DMS 273 (cell line): Measurements from ENCODE around the gene OR2J1.
A peak's percentile ranks its signal among the peaks of the same experiment; 100 is the strongest.
"Not testable (repeated sequence)": the region's sequence is repeated elsewhere in the genome, so short reads cannot be mapped to it uniquely, and the experiment has no call there.

ENCODE experiments used
- DNase-seq: peaks from one replicate; lab custom pipeline; 2025; ENCODE audit not compliant: unreplicated experiment; lab: John Stamatoyannopoulos, UW

The OR2J1 gene

DNA sequence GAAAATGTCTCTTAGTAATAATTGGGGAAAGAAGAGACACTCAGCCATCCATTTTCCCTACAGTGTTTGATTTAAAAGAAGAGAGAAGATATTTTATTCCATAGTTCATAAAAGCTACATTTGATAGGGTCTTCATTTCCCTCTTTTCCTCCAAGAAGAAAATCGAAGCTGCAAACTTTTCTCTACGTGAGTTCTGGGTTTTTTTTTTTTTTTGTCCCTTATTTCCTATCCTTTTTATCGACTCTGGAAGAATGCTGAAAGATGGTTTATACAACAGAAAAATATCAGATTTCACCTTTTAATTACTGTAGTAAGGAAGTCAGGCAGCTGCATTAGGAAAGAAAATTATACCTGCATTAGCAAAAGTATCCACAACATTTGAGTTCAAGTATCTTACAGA is at the start of gene OR2J1:
OR2J1 (plus strand) TSS at position 301 of the 400 bp plus-strand sequence. CDS start 1,453 bp downstream, outside the sequence.
- DNase-seq, result no peak

DNA sequence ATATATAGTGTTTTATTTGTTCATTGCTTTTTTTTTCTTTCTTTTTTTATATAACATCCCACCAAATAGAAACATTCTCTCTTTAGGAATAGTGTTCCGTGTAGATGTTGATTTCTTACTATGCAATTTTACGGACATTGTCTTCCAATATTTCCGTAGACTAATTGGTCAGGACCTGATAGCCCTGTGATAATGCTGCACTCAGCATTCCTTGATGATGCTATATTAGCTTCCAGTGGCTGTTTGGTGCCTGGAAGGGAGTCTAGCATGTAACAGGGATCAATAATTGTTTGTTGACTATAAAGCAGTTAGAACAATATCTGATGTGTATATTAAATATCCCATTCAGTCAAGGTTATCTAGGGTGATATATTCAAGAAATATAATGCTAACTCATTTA is 47.6 kb upstream of the OR2J1 start:
- no peak for DNase-seq

DNA sequence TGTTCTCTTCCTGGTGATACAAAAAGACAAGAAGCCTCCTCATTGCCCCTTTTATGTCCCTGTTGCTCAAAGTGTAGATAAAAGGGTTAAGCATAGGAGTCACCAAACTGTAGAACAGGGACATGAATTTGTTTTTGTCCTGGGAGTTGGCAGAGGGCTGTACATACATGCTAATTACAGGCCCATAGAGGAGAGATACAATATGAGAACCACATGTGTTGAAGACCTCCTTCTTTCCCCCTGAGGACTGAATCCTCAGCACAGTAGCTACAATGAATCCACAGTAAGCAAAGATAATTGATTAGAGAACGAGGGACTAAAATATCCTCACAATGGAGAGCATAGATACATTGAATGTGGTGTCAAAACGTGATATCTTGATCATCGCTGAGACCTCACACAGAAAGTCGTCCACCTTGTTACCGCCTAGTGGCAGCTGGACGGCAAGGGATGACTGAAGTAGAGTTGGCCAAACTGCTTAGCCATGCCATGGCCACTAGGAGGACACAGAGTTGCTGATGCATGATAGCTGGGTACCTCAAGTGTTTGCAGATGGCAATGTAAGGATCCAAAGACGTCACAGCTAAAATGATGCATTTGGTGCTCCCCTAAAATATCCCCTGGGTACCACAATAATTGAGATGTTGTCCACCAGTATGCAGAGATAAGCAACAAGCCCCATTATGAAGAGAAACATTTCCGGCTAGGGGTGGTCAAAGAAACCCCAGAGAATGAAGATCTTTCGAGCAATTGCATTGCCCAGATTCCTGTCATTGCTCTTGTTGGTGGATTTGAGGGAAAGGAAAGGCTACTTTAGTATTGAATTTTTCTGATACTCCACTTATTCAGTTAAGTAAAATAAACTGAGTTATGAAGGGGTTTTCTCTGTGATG is 27.2 kb upstream of the OR2J1 start:
- peak; percentile 71 for DNase-seq

DNA sequence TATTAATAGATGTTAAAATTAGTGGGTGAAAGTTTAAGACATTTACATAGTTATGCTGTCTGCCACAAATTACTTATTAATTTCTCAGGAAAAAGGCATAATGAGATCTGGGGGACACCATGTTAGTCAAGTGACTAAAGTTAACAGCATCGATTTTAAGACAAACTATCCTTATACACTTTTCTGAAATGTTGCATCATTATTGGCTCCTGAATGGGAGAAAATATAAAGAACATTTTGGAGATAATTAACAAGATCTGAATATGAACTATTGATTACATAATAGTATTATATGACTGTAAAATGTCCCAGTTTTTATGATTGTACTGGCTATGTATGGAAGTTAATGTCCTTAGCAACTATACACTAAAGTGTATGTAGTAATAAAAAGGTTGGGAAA is 20.1 kb upstream of the OR2J1 start:
- no peak for DNase-seq

DNA sequence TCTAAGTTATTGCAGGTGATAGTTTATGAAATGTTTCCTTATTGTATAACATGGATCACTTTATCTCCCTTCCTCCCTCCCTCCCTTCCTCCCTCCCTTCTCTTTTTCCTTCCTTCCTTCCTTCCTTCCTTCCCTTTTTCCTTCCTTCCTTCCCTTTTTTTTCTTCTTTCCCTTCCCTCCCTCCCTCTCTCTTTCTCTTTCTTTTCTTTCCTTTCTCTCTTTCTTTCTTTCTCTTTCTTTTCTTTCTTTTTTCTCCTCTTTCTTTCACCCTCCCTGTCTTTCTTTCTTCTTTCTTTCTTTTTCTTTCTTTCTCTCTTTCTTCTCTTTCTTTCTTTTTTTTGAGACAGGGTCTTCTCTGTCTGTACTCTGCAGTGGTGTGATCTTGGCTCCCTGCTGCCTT is 18.0 kb upstream of the OR2J1 start:
- DNase-seq, result no peak

DNA sequence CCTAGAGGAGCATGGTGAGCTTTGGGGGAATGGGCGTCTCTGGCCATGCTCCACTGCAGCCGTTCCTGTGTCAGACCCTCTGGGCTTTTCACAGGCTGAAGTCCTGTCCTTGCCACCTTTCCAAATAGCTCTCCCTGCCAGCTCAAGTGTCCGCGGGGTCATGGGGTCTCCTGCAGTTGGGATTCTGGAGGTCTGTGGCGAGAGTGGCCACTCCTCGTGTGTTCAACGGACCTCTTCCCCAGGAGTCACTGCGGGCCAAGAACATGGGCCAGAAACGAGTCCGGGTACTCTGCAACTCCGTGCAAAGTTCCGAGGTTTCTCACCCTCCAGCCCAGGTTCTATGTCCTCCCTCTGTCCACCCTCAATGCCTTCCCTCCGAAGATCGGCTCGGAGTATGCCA is 16.8 kb upstream of the OR2J1 start:
- DNase-seq, result no peak

DNA sequence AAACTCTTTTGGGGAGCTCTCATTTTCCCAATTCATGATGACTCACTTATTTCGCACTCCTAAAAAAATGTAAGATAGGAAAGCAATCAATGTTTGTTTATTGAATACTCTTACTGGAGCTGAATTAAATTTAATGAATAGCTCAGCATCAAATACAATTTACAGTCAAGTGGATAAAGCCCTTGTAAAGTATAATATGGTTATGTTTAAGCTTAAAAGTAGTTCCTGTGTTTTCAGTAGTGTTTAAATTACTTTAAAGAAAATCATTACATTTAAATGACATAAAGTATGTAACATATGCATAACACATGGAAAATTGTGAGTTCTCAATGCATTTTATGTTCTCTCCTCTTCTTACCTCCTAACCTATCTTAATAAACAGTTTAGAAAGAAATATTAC is 12.1 kb upstream of the OR2J1 start, which contains the start of gene OR2B3:
OR2B3 (minus strand) TSS at position 101 of the 400 bp plus-strand sequence; CDS start at position 36, 65 bp downstream.
- no peak for DNase-seq

DNA sequence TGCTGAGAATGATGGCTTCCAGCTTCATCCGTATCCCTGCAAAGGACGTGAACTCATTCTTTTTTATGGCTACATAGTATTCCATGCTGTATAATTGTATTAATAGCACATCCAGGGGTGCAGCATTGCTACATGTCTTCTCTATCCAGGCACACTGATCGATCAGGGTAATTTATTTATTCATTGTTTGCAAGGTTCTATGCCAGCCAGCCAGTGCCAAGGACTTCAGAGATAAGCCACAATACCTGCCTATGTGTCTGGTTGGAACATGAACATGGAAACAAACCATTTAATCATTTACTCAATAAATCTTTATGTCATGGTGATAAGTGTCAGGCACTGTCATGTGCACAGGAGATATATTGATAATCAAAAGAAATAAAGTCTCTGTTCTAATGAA is 6.3 kb upstream of the OR2J1 start:
- no peak for DNase-seq

DNA sequence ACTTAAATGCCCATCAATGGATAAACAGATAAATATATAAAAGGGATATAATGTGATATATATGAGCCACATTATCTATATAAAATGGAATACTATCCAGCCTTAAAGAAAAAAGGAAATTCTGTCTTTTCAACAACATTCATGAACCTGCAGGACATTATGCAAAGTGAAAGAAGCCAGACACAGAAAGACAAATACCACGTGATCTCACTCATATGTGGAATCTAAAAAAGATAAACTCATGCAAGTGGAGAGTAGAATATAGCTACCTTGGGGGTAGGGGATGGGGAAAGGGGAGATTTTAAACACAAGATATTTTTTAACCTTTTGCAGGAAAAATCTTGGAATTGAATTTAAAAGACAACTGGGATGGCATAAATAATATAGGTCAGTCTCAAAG is 1.5 kb upstream of the OR2J1 start:
- no peak for DNase-seq

DNA sequence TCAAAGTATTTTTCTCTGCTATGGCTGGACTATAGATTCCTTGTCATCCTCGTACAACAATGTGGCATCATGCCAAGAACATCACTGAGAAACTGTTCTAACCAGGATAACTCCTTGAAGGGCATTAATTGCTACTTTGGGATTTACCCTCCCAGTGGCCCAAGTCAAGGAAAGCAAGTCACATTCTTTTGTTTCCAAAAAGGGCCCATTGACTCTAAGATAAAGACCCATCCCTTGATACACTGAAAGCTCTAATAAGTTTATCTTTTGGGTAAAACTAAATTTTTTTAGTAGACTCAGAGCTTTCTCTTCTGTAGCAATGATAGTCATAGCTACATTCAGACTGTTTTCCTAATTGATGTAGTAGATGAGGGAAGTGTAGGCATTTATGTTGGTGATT is 8.5 kb downstream of the OR2J1 start, which contains the start of gene OR2J3:
OR2J3 (plus strand) TSS at position 301 of the 400 bp plus-strand sequence. CDS start 3,833 bp downstream, outside the sequence.
- DNase-seq, result peak; percentile 2

DNA sequence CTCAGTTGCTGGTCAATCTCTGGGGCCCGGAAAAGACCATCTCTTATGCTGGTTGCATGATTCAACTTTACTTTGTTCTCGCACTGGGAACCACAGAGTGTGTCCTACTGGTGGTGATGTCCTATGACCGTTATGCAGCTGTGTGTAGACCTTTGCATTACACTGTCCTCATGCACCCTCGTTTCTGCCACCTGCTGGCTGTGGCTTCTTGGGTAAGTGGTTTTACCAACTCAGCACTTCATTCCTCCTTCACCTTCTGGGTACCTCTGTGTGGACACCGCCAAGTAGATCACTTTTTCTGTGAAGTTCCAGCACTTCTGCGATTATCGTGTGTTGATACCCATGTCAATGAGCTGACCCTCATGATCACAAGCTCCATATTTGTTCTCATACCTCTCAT is 12.8 kb downstream of the OR2J1 start:
- no peak for DNase-seq

DNA sequence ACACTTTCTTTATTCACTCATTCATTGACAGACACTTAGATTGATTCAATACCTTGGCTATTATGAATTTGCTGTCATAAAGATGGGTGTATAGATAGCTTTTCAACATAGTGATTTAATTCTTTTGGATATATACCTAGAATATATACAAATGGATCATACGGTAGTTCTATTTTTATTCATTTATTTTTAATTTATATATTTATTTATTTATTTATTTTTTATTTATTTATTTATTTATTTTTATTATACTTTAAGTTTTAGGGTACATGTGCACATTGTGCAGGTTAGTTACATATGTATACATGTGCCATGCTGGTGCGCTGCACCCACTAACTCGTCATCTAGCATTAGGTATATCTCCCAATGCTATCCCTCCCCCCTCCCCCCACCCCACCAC is 15.7 kb downstream of the OR2J1 start:
- not testable (repeated sequence) for DNase-seq

DNA sequence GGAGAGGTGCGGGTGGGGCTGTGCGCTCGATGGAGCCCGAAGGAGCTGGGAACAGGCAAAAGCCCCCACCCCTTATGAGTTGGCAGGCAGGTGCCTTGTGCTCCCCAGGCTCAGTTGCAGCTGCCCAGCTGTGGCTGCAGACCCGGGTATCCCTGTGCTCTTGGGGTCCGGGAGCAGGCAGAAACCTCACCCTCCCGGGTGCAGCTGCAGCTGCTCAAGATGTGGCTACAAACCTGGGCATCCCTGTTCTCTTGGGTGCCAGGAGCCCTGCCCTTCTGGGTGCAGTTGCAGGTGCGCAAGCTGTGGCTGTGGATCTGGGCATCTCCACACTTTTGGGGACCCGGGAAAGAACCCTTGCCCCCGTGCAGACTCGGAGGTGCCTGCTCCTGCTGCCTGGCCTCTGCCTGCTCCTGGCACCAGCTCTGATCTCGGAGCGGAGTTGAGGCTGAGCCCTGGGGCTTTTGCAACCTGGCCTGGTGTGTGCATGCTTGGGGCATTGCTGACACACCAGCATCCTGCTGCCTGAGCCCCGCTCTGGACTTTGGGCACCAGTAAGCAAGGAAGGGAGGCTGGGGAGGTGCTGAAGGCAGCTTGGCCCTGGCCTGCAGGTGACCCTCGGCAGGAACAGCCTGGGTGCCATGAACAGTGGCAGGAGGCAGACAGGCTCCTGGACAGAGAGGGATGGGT is 30.2 kb downstream of the OR2J1 start:
- DNase-seq, result no peak

DNA sequence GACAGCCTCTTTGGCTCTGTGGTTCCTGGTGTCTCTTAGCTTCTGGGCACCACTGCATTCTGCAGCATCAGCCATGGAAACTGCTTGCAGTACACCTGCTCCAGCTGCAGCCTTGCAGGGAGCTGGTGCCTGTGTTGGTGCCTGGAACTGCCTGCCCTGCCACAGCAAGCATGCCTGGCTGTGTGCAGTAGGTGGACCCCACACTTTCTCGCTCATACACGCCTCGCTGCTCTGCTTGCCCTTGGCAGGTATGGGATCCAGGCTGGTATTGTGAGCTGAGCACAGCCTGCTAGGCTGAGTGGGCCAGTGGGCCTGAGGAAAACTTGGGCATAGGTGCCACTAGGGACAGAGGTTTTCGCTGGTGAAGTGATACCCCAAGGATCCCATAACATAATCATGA is 31.4 kb downstream of the OR2J1 start:
- no peak for DNase-seq

DNA sequence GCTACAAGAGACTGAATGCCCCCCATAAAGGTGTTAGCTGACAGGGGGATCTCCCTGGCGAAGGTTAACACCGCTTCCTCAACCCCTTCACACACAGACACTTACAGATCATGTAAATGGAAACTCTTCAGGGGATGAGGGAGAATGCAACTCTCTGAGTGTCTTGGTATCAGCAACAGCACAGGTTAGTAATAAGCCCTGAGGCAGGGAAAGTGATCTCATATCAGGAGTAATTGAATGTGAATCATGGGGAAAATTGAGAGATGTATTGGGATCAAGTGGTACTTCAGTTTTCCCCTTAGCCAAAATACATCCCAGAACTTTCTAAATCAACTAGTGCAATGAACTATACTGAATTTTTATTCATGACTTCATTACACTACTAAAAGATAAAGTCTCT is 32.4 kb downstream of the OR2J1 start:
- no peak for DNase-seq

DNA sequence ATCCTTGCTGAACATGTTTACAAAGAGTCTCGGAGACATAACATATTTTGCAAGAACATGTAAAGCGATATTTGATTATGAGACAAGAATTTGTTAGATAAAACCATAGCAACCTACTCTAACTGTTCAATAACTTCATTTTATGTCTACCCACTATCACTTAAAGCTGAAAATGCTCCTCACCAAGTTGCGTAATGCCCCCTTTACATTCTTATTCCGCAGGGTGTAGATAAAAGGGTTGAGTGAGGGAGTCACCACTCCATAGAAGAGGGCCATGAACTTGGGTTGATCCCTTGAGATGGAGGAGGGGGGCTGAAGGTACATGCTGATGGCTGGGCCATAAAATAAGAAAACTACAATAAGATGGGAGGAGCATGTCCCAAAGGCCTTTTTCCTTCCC is 38.4 kb downstream of the OR2J1 start:
- no peak for DNase-seq

DNA sequence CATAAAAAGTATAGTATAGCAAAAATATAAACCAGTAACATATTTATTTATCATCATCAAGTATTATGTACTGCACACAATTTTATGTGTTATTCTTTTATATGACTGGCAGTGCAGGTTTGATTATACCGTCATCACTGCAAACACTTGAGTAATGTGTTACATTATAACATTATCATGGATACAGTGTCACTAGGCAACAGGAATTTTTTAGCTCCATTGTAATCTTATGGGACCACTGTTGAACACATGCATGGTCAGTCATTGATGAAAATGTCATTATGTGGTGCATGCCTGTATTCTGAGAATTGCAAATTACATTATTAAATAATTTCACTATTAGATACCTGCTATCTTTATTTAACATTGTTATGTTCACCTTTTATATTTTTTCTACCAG is 42.3 kb downstream of the OR2J1 start:
- DNase-seq, result no peak

DNA sequence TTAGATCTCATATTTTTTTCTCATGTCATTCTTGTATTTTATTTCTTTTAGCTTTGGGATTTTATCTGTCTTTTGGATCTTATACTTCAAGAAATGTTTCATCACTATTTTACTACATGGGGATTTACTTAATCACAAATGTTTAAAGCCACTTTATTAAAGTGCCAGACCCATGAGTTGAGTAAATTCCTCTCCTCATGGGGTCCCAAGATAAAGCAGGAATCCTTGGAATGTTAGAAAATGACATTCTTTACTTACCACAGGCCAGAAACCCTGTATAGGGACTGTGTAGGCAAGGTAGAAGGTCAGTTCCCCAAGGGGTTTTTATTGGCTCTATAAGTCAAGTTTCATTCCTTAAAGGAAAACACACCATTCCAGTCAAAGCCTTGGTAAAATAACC is 43.0 kb downstream of the OR2J1 start:
- no peak for DNase-seq

DNA sequence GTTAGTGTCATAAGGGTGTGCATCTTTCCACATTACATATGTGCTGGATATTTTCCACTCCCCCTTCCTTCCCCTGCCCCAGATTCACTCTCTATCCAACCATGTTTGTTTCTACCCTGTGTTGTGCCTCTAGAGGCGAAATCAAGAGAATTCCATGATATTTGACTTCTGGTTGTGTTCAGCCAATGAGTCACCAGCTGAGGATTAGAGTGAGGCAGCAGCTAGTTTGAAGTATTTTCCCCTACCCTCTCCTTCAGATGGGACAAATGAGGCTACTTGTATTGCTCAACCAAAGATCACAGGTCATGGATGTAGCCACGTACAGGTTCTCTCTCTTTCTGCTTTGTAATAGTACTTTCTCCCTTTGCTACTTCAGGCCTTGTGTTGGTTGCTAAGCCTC is 46.9 kb downstream of the OR2J1 start:
- no peak for DNase-seq

DNA sequence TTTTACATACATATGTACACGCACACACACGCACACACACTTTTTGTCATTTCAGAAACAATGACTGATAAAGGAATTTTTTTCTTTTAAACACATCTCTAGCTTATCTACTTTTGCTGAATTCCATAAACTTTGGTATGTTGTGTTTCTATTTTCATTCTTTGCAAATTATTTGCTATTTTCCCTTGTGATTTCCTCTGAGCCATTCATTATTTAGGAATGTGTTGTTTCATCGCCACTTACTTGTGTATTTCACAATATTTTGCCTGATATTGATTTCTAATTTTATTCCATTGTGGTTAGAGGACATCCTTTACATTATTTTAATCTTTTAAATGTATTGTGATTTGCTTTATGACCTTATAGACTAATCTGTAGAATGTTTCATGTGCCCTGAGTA is 47.8 kb downstream of the OR2J1 start:
- DNase-seq, result no peak

DNA sequence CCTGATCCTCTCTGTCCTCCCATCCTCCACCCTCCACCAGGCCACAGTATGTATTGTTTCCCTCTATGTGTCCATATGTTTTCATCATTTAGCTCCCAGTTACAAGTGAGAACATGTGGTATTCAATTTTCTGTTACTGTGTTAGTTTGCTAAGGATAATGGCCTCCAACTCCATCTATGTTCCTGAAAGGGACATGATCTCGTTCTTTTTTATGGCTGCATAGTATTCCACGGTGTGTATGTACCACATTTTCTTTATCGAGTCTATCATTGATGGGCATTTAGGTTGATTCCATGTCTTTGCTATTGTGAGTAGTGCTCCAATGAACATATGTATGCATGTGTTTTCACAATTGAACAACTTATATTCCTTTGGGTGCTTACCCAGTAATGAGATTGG is 50.2 kb downstream of the OR2J1 start:
- not testable (repeated sequence) for DNase-seq
